OCI-LY1 (cell line): ENCODE data around the gene ZNF407.

ENCODE experiments used
- CTCF ChIP-seq: fragments of 200-600 bp; sonication (generic), shearing (Covaris generic); IDR thresholded peaks from 2 replicates; pipeline ENCODE4 v1.5.1; 2017; ENCODE audit warnings: mild to moderate bottlenecking, antibody characterized with exemption, low read length, moderate library complexity, mixed read lengths
- EZH2 ChIP-seq: fragments of 200-600 bp; sonication (generic), shearing (Covaris generic); IDR thresholded peaks from 2 replicates; pipeline ENCODE4 v1.8.0; 2017; ENCODE audit warnings: borderline replicate concordance, mixed run types, mild to moderate bottlenecking, antibody characterized with exemption, low read length, moderate library complexity, mixed read lengths

- TF ChIP-seq CTCF = no peak
- TF ChIP-seq EZH2 = no peak
These were observed 7.0 kb upstream of the ZNF407 start for GRCh38 chr18:74590671-74591070.
